Mammary epithelial cell (primary cell): ENCODE data around the gene ACTN2.

Experiments
- CTCF ChIP-seq, 2 donors: IDR thresholded peaks in 1 of 2; conservative IDR thresholded peaks in 1 of 2; 2 replicates each; pipeline ENCODE4 v1.5.1; 2011 to 2012; ENCODE audit warnings: inconsistent platforms in 2 of 2, low read length in 2 of 2, mild to moderate bottlenecking in 2 of 2, control low read depth in 1 of 2, low read depth in 1 of 2; ENCODE audit not compliant: insufficient read depth in 1 of 2; ENCODE audit errors: extremely low read depth in 1 of 2
- EZH2 ChIP-seq: IDR thresholded peaks from 2 replicates; pipeline ENCODE4 v1.6.1; 2012; ENCODE audit warnings: low read length, inconsistent platforms, borderline replicate concordance

GRCh38 chr1:236734141-236734765 is 48.0 kb downstream of the ACTN2 start:
- TF ChIP-seq CTCF (conservative IDR thresholded peaks at IDR 0.05 in 1 of 2, IDR thresholded peaks at IDR 0.05 in 1 of 2; ENCODE audit: extremely low read depth in 1 of 2, insufficient read depth in 1 of 2, low read depth in 1 of 2, low read length in 2 of 2), result no peak
- no peak for TF ChIP-seq EZH2
